GM12892 (cell line): ENCODE data around the gene EFL1.

Source experiments
- POLR2A ChIP-seq: IDR thresholded peaks from 2 replicates; pipeline ENCODE4 v1.6.1; 2011; ENCODE audit warnings: low read depth, low read length, control low read depth
- POLR2AphosphoS5 ChIP-seq: IDR thresholded peaks from 2 replicates; pipeline ENCODE4 v1.6.1; 2011; ENCODE audit warnings: low read depth, low read length, control low read depth

DNA sequence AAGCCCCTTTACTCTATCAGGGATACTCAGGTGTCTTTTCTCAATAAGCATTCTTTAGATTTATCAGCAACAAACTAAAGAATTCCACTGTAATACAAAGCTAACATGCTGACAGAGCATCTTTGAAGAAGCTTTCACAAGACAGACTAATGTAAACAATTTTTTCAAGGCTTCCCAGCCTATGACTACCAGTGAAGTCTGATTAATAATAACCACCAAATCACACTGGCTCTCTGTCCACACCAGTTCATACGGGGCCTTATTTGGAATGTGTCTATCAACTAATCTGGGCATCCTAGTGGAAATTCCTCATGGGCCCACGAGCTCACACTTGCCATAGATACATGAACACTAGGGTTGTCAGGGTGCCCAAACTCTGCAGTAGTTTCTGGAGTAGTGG, 84.5 kb downstream of the EFL1 start:
- TF ChIP-seq POLR2AphosphoS5, result no peak
- no peak for TF ChIP-seq POLR2A
